Stimulated activated CD8-positive, alpha-beta memory T cell treated with anti-CD3 and anti-CD28 coated beads, Interleukin-4, amount 100 ng/mL, for 24 hours (primary cell): ENCODE measurements around the gene SPATA3.

Experiments
- DNase-seq: peaks from one replicate; pipeline ENCODE4 v3.0.0-alpha.2; 2020; ENCODE audit warnings: low read depth

Gene SPATA3

GRCh38 chr2:231029563-231029962 is 33.6 kb downstream of the SPATA3 start:
- no peak for DNase-seq

GRCh38 chr2:231030725-231031124 is 34.8 kb downstream of the SPATA3 start:
- DNase-seq, result no peak

GRCh38 chr2:231032575-231033140 is 36.7 kb downstream of the SPATA3 start:
- DNase-seq, result no peak

GRCh38 chr2:231033147-231034132 is 37.5 kb downstream of the SPATA3 start:
- DNase-seq, result no peak

GRCh38 chr2:231034291-231034882 is 38.5 kb downstream of the SPATA3 start:
- DNase-seq, result no peak

- DNase-seq, result no peak
Measured at GRCh38 chr2:231036131-231036530, 40.2 kb downstream of the SPATA3 start.

GRCh38 chr2:231036578-231037106 is 40.7 kb downstream of the SPATA3 start:
- DNase-seq, result no peak

GRCh38 chr2:231037202-231037730 is 41.3 kb downstream of the SPATA3 start, which contains the start of gene C2orf72:
C2orf72 (plus strand) TSS chr2:231037523; CDS start chr2:231037566, 43 bp downstream.
- no peak for DNase-seq

GRCh38 chr2:231037731-231038482 is 42.0 kb downstream of the SPATA3 start:
- no peak for DNase-seq

GRCh38 chr2:231038483-231039293 is 42.8 kb downstream of the SPATA3 start:
- no peak for DNase-seq

GRCh38 chr2:231039294-231039664 is 43.4 kb downstream of the SPATA3 start:
- no peak for DNase-seq

GRCh38 chr2:231039821-231040364 is 44.0 kb downstream of the SPATA3 start:
- no peak for DNase-seq

- DNase-seq, result no peak
Measured at GRCh38 chr2:231041061-231041689, 45.3 kb downstream of the SPATA3 start.

- DNase-seq, result no peak
Measured at GRCh38 chr2:231043796-231044195, 47.9 kb downstream of the SPATA3 start.

- DNase-seq, result no peak
Measured at GRCh38 chr2:231046916-231047273, 51.0 kb downstream of the SPATA3 start.

- no peak for DNase-seq
Measured at GRCh38 chr2:231047274-231047922, 51.5 kb downstream of the SPATA3 start.

- DNase-seq, result no peak
Measured at GRCh38 chr2:231047923-231048915, 52.3 kb downstream of the SPATA3 start.

GRCh38 chr2:231049286-231050017 is 53.5 kb downstream of the SPATA3 start:
- DNase-seq, result no peak
